Colonic mucosa (tissue), 4 donors: ENCODE measurements around the gene ARMH1. TPM values are rescaled to one million over a fixed set of nuclear protein-coding genes. Genes with fewer than 3 reads are reported as not detected.

ENCODE experiments used
- DNase-seq: peaks from one replicate; pipeline ENCODE4 v3.0.0-alpha.2; 2020
- H3K27ac ChIP-seq: fragments of 200-600 bp; one replicate; pipeline ENCODE4 v1.8.0; 2021
- H3K27me3 ChIP-seq: fragments of 200-600 bp; one replicate; pipeline ENCODE4 v1.8.0; 2021
- H3K36me3 ChIP-seq: fragments of 200-600 bp; one replicate; pipeline ENCODE4 v1.8.0; 2021
- H3K4me1 ChIP-seq: fragments of 200-600 bp; one replicate; pipeline ENCODE4 v1.8.0; 2021; ENCODE audit warnings: mild to moderate bottlenecking
- H3K4me3 ChIP-seq: fragments of 200-600 bp; one replicate; pipeline ENCODE4 v1.8.0; 2021
- H3K9ac ChIP-seq, 2 donors: one replicate each; pipeline ENCODE4 v1.7.0; 2013; ENCODE audit warnings: control low read depth in 2 of 2, low read depth in 2 of 2, low read length in 2 of 2
- H3K9me3 ChIP-seq: fragments of 200-600 bp; one replicate; pipeline ENCODE4 v1.8.0; 2021
- CTCF ChIP-seq: fragments of 200-600 bp; IDR thresholded peaks from one replicate; pipeline ENCODE4 v1.8.0; 2022; ENCODE audit warnings: antibody characterized with exemption, mild to moderate bottlenecking
- intact Hi-C: fragments of 100-400 bp; cut with DNase I; formaldehyde crosslinking; loops from one replicate; pipeline ENCODE4 v1.14.1; 2022
- total RNA-seq, 2 donors: library from RNA; stranded (reverse); fragmentation: NEBNext Ultra II Directional in 1 of 2; extraction: Animal tissue kit (Norgen Biotek cat#: 25700) in 1 of 2; gene quantifications; one replicate each; pipeline ENCODE4 v1.2.1, GENCODE V29; 2021
- donor health status: healthy.
- donor health status: DM: no; HTN: no; CAD: no.
- donor health status: DM: no; HTN: no; CAD: no.

ARMH1 gene
- total RNA-seq, 2 donors from 2014 or later: 1.3 to 5.1 TPM

GRCh38 chr1:44636688-44637598 lies 37.6 kb upstream of the ARMH1 start:
- H3K27ac ChIP-seq: no peak overlapping the region
- intact Hi-C loops: no loop called here
- H3K9me3 ChIP-seq: no peaks in the 10 kb centered on the region
- H3K4me1 ChIP-seq: peaks cover 10% of the 10 kb centered on the region
- H3K9ac ChIP-seq: no peak overlapping the region
- TF ChIP-seq CTCF: no peak
- no peak for DNase-seq
- no peaks in the 10 kb centered on the region for H3K27me3 ChIP-seq
- H3K36me3 ChIP-seq: peaks cover 22% of the 10 kb centered on the region
- H3K4me3 ChIP-seq: no peak overlapping the region

- Histone ChIP-seq H3K27me3 (no peaks in the 10 kb centered on the region), H3K36me3 (peaks cover 29% of the 10 kb centered on the region), H3K4me3 (no peak overlapping the region), H3K9ac (no peak overlapping the region), H3K4me1 (peaks cover 7% of the 10 kb centered on the region), H3K9me3 (no peaks in the 10 kb centered on the region), H3K27ac (no peak overlapping the region)
- TF ChIP-seq CTCF: no peak
- intact Hi-C loops: no loop called here
- DNase-seq: no peak
These were observed 36.7 kb upstream of the ARMH1 start for GRCh38 chr1:44637702-44638411.

- H3K27ac ChIP-seq: no peak overlapping the region
- no peaks in the 10 kb centered on the region for H3K9me3 ChIP-seq
- H3K4me1 ChIP-seq: no peaks in the 10 kb centered on the region
- H3K36me3 ChIP-seq: peaks cover 31% of the 10 kb centered on the region
- no peak overlapping the region for H3K4me3 ChIP-seq
- no peaks in the 10 kb centered on the region for H3K27me3 ChIP-seq
- intact Hi-C loops: no loop called here
- no peak for TF ChIP-seq CTCF
- H3K9ac ChIP-seq: no peak overlapping the region
- DNase-seq: no peak
These were observed 34.2 kb upstream of the ARMH1 start for GRCh38 chr1:44640200-44640853.

GRCh38 chr1:44641126-44642102 lies 33.1 kb upstream of the ARMH1 start:
- Histone ChIP-seq H3K27ac (no peak overlapping the region), H3K4me1 (no peaks in the 10 kb centered on the region), H3K36me3 (peaks cover 24% of the 10 kb centered on the region)

More at GRCh38 chr1:44641126-44642102, 33.1 kb upstream of the ARMH1 start:
- intact Hi-C loops: no loop called here
- Histone ChIP-seq H3K4me3 (no peak overlapping the region), H3K9me3 (no peaks in the 10 kb centered on the region), H3K9ac (no peak overlapping the region), H3K27me3 (no peaks in the 10 kb centered on the region)
- DNase-seq: no peak
- TF ChIP-seq CTCF: no peak
